H9 (cell line): ENCODE results near the gene SLC4A11. TPM values are rescaled to one million over a fixed set of nuclear protein-coding genes. Genes with fewer than 3 reads are reported as not detected.

ENCODE experiments used
- DNase-seq: peaks from one replicate; pipeline ENCODE4 v3.0.0-alpha.2; 2017
- H2AFZ ChIP-seq: one replicate; pipeline ENCODE4 v1.6.1; 2013; ENCODE audit warnings: mild to moderate bottlenecking, low read length, control low read depth, moderate library complexity
- H2AK5ac ChIP-seq: 2 replicates; pipeline ENCODE4 v1.6.1; 2013; ENCODE audit warnings: low read length, control low read depth, mixed read lengths; ENCODE audit not compliant: insufficient read length
- H2BK120ac ChIP-seq: one replicate; pipeline ENCODE4 v1.6.1; 2013; ENCODE audit warnings: low read depth, mild to moderate bottlenecking, low read length, control low read depth, inconsistent platforms; ENCODE audit not compliant: poor library complexity, severe bottlenecking
- H2BK12ac ChIP-seq: 2 replicates; pipeline ENCODE4 v1.6.1; 2013; ENCODE audit warnings: low read length, control low read depth, mixed read lengths, low read depth; ENCODE audit not compliant: insufficient read length
- H2BK15ac ChIP-seq: 2 replicates; pipeline ENCODE4 v1.6.1; 2013; ENCODE audit warnings: low read depth, low read length, control low read depth
- H2BK20ac ChIP-seq: one replicate; pipeline ENCODE4 v1.6.1; 2013; ENCODE audit warnings: low read depth, mild to moderate bottlenecking, low read length, control low read depth, inconsistent platforms; ENCODE audit not compliant: poor library complexity, severe bottlenecking
- H2BK5ac ChIP-seq: 2 replicates; pipeline ENCODE4 v1.6.1; 2013; ENCODE audit warnings: low read length, control low read depth, mixed read lengths; ENCODE audit not compliant: insufficient read length
- H3K14ac ChIP-seq: 2 replicates; pipeline ENCODE4 v1.6.1; 2013; ENCODE audit warnings: low read length, control low read depth; ENCODE audit not compliant: insufficient read depth
- H3K18ac ChIP-seq: 2 replicates; pipeline ENCODE4 v1.6.1; 2013; ENCODE audit warnings: low read depth, mild to moderate bottlenecking, mixed read lengths, low read length, control low read depth; ENCODE audit not compliant: insufficient read length
- H3K23ac ChIP-seq: 2 replicates; pipeline ENCODE4 v1.6.1; 2013; ENCODE audit warnings: low read length, control low read depth, mixed read lengths, low read depth; ENCODE audit not compliant: insufficient read length
- H3K23me2 ChIP-seq: 2 replicates; pipeline ENCODE4 v1.6.1; 2013; ENCODE audit warnings: low read depth, mild to moderate bottlenecking, mixed read lengths, low read length, control low read depth; ENCODE audit not compliant: insufficient read length, poor library complexity, severe bottlenecking
- H3K27ac ChIP-seq: 2 replicates; pipeline ENCODE4 v1.5.1; 2013; ENCODE audit warnings: low read length, control low read depth, mixed read lengths, low read depth; ENCODE audit not compliant: insufficient read length
- H3K27me3 ChIP-seq: 2 replicates; pipeline ENCODE4 v1.6.1; 2013; ENCODE audit warnings: low read length, control low read depth, inconsistent platforms; ENCODE audit not compliant: insufficient read depth
- H3K4ac ChIP-seq: 2 replicates; pipeline ENCODE4 v1.6.1; 2013; ENCODE audit warnings: low read depth, mild to moderate bottlenecking, control low read depth, inconsistent platforms, low read length, moderate library complexity
- H3K4me1 ChIP-seq: 2 replicates; pipeline ENCODE4 v1.6.1; 2013; ENCODE audit warnings: low read length, control low read depth, inconsistent platforms; ENCODE audit not compliant: insufficient read depth
- H3K4me2 ChIP-seq: 2 replicates; pipeline ENCODE4 v1.6.1; 2013; ENCODE audit warnings: low read length, control low read depth, mixed read lengths; ENCODE audit not compliant: insufficient read length, insufficient read depth
- H3K56ac ChIP-seq: 2 replicates; pipeline ENCODE4 v1.6.1; 2013; ENCODE audit warnings: low read depth, mild to moderate bottlenecking, mixed read lengths, low read length, control low read depth; ENCODE audit not compliant: insufficient read length
- H3K79me1 ChIP-seq: 2 replicates; pipeline ENCODE4 v1.6.1; 2013; ENCODE audit warnings: low read depth, mild to moderate bottlenecking, moderate library complexity, low read length, control low read depth, inconsistent platforms; ENCODE audit not compliant: insufficient read depth, poor library complexity, severe bottlenecking
- H3K79me2 ChIP-seq: 2 replicates; pipeline ENCODE4 v1.6.1; 2013; ENCODE audit warnings: low read length, control low read depth, inconsistent platforms; ENCODE audit not compliant: insufficient read depth
- H3K9ac ChIP-seq: 2 replicates; pipeline ENCODE4 v1.6.1; 2013; ENCODE audit warnings: low read length, control low read depth, mixed read lengths; ENCODE audit not compliant: insufficient read length; ENCODE audit errors: extremely low read depth
- H3K9me3 ChIP-seq: one replicate; pipeline ENCODE4 v1.6.1; 2013; ENCODE audit warnings: low read depth, low read length, inconsistent platforms; ENCODE audit not compliant: control insufficient read depth
- H3T11ph ChIP-seq: one replicate; pipeline ENCODE4 v1.6.1; 2013; ENCODE audit warnings: mild to moderate bottlenecking, low read length, control low read depth, inconsistent platforms
- H4K20me1 ChIP-seq: one replicate; pipeline ENCODE4 v1.6.1; 2013; ENCODE audit not compliant: control insufficient read depth, insufficient read length, insufficient read depth
- H4K5ac ChIP-seq: 2 replicates; pipeline ENCODE4 v1.6.1; 2013; ENCODE audit warnings: low read depth, mild to moderate bottlenecking, mixed read lengths, low read length, control low read depth; ENCODE audit not compliant: insufficient read length
- H4K8ac ChIP-seq: replicated peaks from 2 replicates; pipeline ENCODE4 v1.6.1; 2013; ENCODE audit warnings: low read length, control low read depth, mixed read lengths, low read depth; ENCODE audit not compliant: insufficient read length
- H4K91ac ChIP-seq: 2 replicates; pipeline ENCODE4 v1.6.1; 2013; ENCODE audit warnings: low read depth, mild to moderate bottlenecking, moderate library complexity, mixed read lengths, low read length, control low read depth; ENCODE audit not compliant: insufficient read length
- H3K27ac Mint-ChIP-seq, 3 experiments: 2 replicates in 2 of 3; 3 replicates in 1 of 3; pipeline ENCODE4 v1.8.0; 2020 to 2021; ENCODE audit warnings: mixed read lengths in 3 of 3, mild to moderate bottlenecking in 1 of 3, moderate library complexity in 1 of 3
- H3K27me3 Mint-ChIP-seq: 2 replicates; pipeline ENCODE4 v1.8.0; 2021; ENCODE audit warnings: low read depth, mild to moderate bottlenecking, moderate library complexity, mixed read lengths
- H3K36me3 Mint-ChIP-seq, 3 experiments: 2 replicates in 2 of 3; 3 replicates in 1 of 3; pipeline ENCODE4 v1.8.0; 2020 to 2021; ENCODE audit warnings: low read depth in 3 of 3, mixed read lengths in 3 of 3; ENCODE audit not compliant: insufficient read depth in 1 of 3
- H3K4me1 Mint-ChIP-seq, 2 experiments: 2 replicates each; pipeline ENCODE4 v1.8.0; 2020; ENCODE audit warnings: mixed read lengths in 2 of 2
- H3K4me3 Mint-ChIP-seq, 2 experiments: 2 replicates in 1 of 2; 3 replicates in 1 of 2; pipeline ENCODE4 v1.8.0; 2020 to 2021; ENCODE audit warnings: mild to moderate bottlenecking in 2 of 2, mixed read lengths in 2 of 2, moderate library complexity in 1 of 2
- H3K9me3 Mint-ChIP-seq, 2 experiments: 2 replicates in 1 of 2; 3 replicates in 1 of 2; pipeline ENCODE4 v1.8.0; 2020; ENCODE audit warnings: mild to moderate bottlenecking in 2 of 2, mixed read lengths in 2 of 2, moderate library complexity in 1 of 2
- CTCF ChIP-seq: fragments of 200-600 bp; sonication (generic); conservative IDR thresholded peaks from 3 replicates; pipeline ENCODE4 v1.8.0; 2021; ENCODE audit warnings: antibody characterized with exemption, mild to moderate bottlenecking
- WGBS: extraction: QIAGEN DNeasy Blood & Tissue Kit; methylation state at CpG from one replicate; pipeline ENCODE4 v1.1.7; 2013; ENCODE audit warnings: missing lambda C conversion rate, low lambda C conversion rate, mixed read lengths; ENCODE audit not compliant: insufficient read length; ENCODE audit errors: extremely low coverage; 5-methylcytosine and 5-hydroxymethylcytosine counted together
- total RNA-seq: library from RNA; stranded (reverse); gene quantifications from 2 replicates; pipeline ENCODE4 v1.2.1, GENCODE V29; 2021

The SLC4A11 gene
- total RNA-seq, 1 experiment from 2014 or later: 29.4 TPM

DNA sequence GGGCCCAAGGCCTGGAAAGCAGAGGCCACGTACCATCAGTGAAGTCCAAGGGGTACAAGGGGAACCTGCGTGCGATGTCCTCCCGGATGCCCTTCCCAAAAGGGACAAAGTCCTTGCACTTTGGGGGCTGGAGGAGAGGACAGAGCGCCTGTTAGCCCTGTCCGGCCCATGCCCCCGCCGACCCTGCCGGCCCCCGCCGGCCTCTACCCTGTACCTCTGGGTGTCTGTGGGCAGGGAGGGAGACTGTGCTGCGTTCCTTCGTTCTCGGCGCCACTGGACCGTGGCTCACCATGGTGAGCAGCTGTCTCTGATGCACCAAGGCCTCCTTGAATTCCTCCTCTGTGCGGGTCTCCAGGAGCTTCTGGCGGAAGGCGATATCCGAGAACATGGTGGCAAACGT lies 7.9 kb downstream of the SLC4A11 start:
- no peak for DNase-seq
- no peak overlapping the region for H4K91ac ChIP-seq
- no peak overlapping the region for H2BK5ac ChIP-seq
- H3T11ph ChIP-seq: no peak overlapping the region
- H3K27ac ChIP-seq: no peak overlapping the region
- WGBS: no CpG with 5 or more reads among the region's 21 CpGs
- H4K5ac ChIP-seq: no peak overlapping the region
- TF ChIP-seq CTCF: no peak
- no peak overlapping the region for H3K14ac ChIP-seq
- H2BK20ac ChIP-seq: no peak overlapping the region
- Mint-ChIP-seq H3K4me1 (peaks cover 0 to 6% of the 10 kb centered on the region in 2 experiments; a peak in 2 of 4 replicates), H3K4me3 (no peak overlapping the region), H3K36me3 (peaks cover 4 to 42% (median 8%) of the 10 kb centered on the region in 3 experiments; a peak in 4 of 7 replicates), H3K9me3 (no peaks in the 10 kb centered on the region), H3K27ac (no peak overlapping the region), H3K27me3 (peaks cover 6% of the 10 kb centered on the region)
- no peaks in the 10 kb centered on the region for H3K9me3 ChIP-seq
- H2BK12ac ChIP-seq: no peak overlapping the region
- no peaks in the 10 kb centered on the region for H3K4me1 ChIP-seq
- H3K4ac ChIP-seq: no peak overlapping the region
- H3K4me2 ChIP-seq: no peak overlapping the region
- no peak overlapping the region for H2BK120ac ChIP-seq
- no peaks in the 10 kb centered on the region for H3K27me3 ChIP-seq
- no peak overlapping the region for H4K8ac ChIP-seq
- no peak overlapping the region for H3K9ac ChIP-seq
- H2BK15ac ChIP-seq: no peak overlapping the region
- no peaks in the 10 kb centered on the region for H3K79me1 ChIP-seq
- H3K18ac ChIP-seq: no peak overlapping the region
- no peaks in the 10 kb centered on the region for H4K20me1 ChIP-seq
- H3K23ac ChIP-seq: no peak overlapping the region
- no peak overlapping the region for H2AK5ac ChIP-seq
- H3K79me2 ChIP-seq: no peaks in the 10 kb centered on the region
- H2AFZ ChIP-seq: no peak overlapping the region
- H3K23me2 ChIP-seq: no peaks in the 10 kb centered on the region
- H3K56ac ChIP-seq: no peak overlapping the region
